ENCODE data around the gene CLTB. TPM values are rescaled to one million over a fixed set of nuclear protein-coding genes. Genes with fewer than 3 reads are reported as not detected.

CLTB gene
- total RNA-seq, 4 donors from 2014 or later = 347 to 732 (median 444) TPM

DNA sequence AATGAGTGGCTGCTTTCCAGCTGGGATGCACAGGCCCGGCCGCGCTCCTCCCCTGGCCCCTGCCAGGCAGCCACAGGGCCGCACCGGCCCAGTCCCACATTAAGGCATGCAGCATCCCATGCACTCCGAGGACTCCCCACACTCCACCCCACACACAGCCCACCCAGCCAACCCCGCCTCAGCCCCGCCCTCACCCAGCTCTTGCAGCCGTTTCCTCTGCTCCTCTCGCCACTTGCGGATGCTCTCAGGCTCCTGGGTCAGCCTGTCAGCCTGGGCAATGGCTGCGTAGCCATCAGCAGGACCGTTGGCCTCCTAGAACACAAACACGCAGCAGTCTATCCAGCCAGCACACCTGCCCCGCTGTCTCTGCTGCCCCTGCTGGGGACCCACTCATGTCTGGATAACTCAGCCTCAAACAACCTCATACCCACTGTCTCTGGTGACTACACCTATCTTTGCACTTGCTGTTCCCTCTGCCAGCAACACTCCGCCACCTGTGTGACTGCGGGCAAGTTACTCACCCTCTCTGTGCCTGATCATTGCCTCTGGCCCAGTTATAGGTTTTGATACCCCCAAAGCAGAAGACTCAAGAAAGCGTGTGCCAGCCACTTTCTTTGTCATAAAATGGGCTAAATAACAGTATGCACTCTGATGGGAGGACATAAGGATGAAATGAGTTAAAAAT lies 18.5 kb downstream of the CLTB start:
- intact Hi-C loops (cut with DNase I) = no loop called here
- Histone ChIP-seq H3K4me3 (no peak overlapping the region), H3K4me1 (peaks cover 15 to 46% (median 20%) of the 10 kb centered on the region in 3 donors), H3K27me3 (no peaks in the 10 kb centered on the region), H3K36me3 (peaks cover 12 to 87% (median 21%) of the 10 kb centered on the region in 3 donors), H3K9me3 (no peaks in the 10 kb centered on the region), H3K27ac (no peak overlapping the region)
- no peak for DNase-seq
- 80 to 93% methylated on average over 13 to 15 of the region's 18 CpGs for WGBS, 2 donors
- TF ChIP-seq POLR2A (IDR thresholded peaks at IDR 0.05) = no peak
- TF ChIP-seq CTCF (IDR thresholded peaks at IDR 0.05) = no peak

DNA sequence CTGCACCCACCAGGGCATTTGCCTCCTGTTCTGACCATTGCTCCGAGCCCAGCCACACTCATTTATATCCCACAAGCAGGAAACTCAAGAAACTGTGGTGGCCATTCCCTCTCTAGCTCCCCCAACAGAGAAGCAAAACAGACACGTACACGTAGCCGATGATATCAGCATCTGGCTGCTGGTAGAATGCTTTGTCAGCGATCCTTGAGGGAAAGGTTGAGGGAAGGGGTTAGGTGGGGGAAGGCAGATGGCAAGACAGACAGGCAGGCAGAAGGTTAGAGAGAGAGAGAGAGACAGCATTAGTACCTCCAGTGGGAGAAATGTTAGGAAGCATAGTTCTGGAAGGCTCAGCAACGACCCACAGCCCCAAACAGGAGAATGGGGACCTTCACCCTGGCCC lies 20.0 kb downstream of the CLTB start:
- peaks cover 5 to 33% (median 10%) of the 10 kb centered on the region in 3 donors for H3K4me1 ChIP-seq
- intact Hi-C loops (cut with DNase I) = no loop called here
- 76 to 80% methylated on average over 4 to 6 of the region's 6 CpGs for WGBS, 2 donors
- H3K36me3 ChIP-seq = peaks cover 18 to 90% (median 32%) of the 10 kb centered on the region in 3 donors
- no peak for DNase-seq
- H3K27me3 ChIP-seq = no peaks in the 10 kb centered on the region
- peak overlapping the region in 3 of 4 donors; percentile 16 to 48 (median 42) for H3K27ac ChIP-seq
- no peak overlapping the region for H3K4me3 ChIP-seq
- no peak for TF ChIP-seq POLR2A (IDR thresholded peaks at IDR 0.05)
- TF ChIP-seq CTCF (IDR thresholded peaks at IDR 0.05) = no peak
- no peaks in the 10 kb centered on the region for H3K9me3 ChIP-seq

DNA sequence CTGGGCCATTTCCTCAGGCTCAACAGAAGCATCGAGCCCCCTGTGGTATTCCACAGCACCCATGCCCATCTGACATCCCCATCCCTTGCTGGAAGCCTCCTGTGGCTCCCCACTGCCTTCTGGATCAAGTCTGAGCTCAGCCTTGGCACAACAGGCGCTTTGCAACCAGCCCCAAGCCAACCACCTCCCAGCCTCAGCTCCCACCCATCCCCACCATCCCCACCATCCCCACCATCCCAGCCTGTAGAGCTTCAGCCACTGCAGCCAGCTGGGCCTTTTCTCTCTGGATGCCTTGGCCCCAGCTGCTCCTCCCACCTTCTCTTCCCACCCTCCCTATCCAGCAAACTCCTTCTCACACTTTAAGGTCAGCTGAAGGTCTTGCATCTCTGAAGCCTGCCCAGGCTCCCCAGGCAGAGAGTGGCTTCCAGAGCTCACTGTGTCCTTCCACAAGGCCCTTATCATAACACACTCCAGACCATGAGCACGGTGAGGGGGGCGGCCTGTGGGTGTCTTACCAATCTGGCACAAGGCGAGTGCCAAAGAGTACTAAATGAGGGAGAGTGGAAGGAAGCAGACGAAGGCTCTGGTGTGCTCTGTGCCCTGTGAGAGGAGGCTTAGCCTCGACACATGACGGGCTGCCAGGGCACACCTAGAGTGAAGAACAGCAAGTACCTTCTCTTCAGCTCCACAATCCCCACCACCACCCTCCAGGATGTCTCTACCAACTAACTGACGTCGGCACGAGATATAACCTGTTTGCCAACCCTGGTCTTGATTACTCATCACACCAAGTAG lies 21.3 kb downstream of the CLTB start:
- DNase-seq = no peak
- no peak for TF ChIP-seq POLR2A (IDR thresholded peaks at IDR 0.05)
- no peak for TF ChIP-seq CTCF (IDR thresholded peaks at IDR 0.05)
- H3K27me3 ChIP-seq = no peaks in the 10 kb centered on the region
- no peaks in the 10 kb centered on the region for H3K9me3 ChIP-seq
- no peak overlapping the region for H3K4me3 ChIP-seq
- H3K27ac ChIP-seq = peak overlapping the region in 3 of 4 donors; percentile 16 to 48 (median 42)
- peaks cover 0 to 31% (median under 1%) of the 10 kb centered on the region in 3 donors for H3K4me1 ChIP-seq
- 72 to 90% methylated on average over 7 to 11 of the region's 11 CpGs for WGBS, 2 donors
- intact Hi-C loops (cut with DNase I) = no loop called here
- H3K36me3 ChIP-seq = peaks cover 18 to 98% (median 32%) of the 10 kb centered on the region in 3 donors

DNA sequence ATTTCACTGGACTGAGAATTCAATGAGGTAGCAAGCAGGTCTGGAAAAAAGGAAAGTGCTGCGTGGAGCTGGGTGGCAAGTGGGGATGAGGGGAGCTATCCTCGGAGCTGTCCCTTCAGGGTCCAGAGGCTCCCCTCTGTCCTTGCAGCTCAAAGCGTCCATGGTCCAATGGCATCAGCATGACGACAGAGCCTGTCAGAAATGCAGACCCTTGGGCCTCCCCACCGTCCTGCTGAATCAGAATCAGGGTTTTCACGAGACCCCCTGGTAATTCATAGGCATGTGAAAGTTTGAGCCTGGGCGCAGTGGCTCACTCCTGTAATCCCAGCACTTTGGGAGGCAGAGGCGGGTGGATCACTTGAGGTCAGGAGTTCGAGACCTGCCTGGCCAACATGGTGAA lies 22.2 kb downstream of the CLTB start:
- DNase-seq = no peak
- 85 to 92% methylated on average over 6 to 8 of the region's 9 CpGs for WGBS, 2 donors
- TF ChIP-seq POLR2A (IDR thresholded peaks at IDR 0.05) (no peak), CTCF (IDR thresholded peaks at IDR 0.05) (no peak)

GRCh38 chr5:176392526-176392925 lies 23.8 kb downstream of the CLTB start:
- Histone ChIP-seq H3K27ac (no peak overlapping the region), H3K4me1 (peaks cover 4 to 41% (median 9%) of the 10 kb centered on the region in 3 donors), H3K9me3 (no peaks in the 10 kb centered on the region), H3K27me3 (no peaks in the 10 kb centered on the region), H3K4me3 (no peak overlapping the region), H3K36me3 (peaks cover 18 to 74% (median 22%) of the 10 kb centered on the region in 3 donors)
- DNase-seq = no peak
- WGBS, 2 donors = 78 to 88% methylated on average over 6 to 7 of the region's 11 CpGs
- intact Hi-C loops (cut with DNase I) = no loop called here
- TF ChIP-seq CTCF (IDR thresholded peaks at IDR 0.05) (no peak), POLR2A (IDR thresholded peaks at IDR 0.05) (no peak)

More for the DNA sequence above, 22.2 kb downstream of the CLTB start:
- H3K27me3 ChIP-seq = no peaks in the 10 kb centered on the region
- peaks cover 18 to 89% (median 32%) of the 10 kb centered on the region in 3 donors for H3K36me3 ChIP-seq
- peaks cover 0 to 33% (median 7%) of the 10 kb centered on the region in 3 donors for H3K4me1 ChIP-seq
- H3K4me3 ChIP-seq = no peak overlapping the region
- H3K9me3 ChIP-seq = no peaks in the 10 kb centered on the region
- intact Hi-C loops (cut with DNase I) = no loop called here
- no peak overlapping the region for H3K27ac ChIP-seq

Measured in esophagus squamous epithelium (tissue), 5 donors.